ENCODE measurements around the gene RPS13.
"Not testable (repeated sequence)": the region's sequence is repeated elsewhere in the genome, so short reads cannot be mapped to it uniquely, and the experiment has no call there.

RPS13 gene

DNA sequence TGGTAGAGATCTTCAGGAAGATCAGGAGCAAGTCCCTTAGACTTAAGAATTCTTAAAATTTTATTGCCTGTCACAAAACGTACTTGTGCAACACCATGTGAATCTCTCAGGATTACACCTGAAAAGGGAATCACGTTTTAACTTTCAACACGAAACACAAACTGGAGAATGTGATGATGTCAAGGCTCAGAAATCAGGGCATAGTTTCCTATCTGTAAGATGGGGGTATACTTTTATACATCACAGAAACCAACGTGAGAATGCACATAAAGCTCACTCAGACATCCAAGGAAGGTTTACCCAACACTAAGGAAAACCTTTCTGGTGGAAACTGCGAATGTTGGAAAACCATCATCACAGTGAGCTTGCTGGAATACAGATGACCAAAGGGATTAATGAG lies 2.0 kb downstream of the RPS13 start:
- no peak for DNase-seq (ENCODE audit: low read depth, low spot score)
- TF ChIP-seq, protein P1, sequence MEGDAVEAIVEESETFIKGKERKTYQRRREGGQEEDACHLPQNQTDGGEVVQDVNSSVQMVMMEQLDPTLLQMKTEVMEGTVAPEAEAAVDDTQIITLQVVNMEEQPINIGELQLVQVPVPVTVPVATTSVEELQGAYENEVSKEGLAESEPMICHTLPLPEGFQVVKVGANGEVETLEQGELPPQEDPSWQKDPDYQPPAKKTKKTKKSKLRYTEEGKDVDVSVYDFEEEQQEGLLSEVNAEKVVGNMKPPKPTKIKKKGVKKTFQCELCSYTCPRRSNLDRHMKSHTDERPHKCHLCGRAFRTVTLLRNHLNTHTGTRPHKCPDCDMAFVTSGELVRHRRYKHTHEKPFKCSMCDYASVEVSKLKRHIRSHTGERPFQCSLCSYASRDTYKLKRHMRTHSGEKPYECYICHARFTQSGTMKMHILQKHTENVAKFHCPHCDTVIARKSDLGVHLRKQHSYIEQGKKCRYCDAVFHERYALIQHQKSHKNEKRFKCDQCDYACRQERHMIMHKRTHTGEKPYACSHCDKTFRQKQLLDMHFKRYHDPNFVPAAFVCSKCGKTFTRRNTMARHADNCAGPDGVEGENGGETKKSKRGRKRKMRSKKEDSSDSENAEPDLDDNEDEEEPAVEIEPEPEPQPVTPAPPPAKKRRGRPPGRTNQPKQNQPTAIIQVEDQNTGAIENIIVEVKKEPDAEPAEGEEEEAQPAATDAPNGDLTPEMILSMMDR (IDR thresholded peaks at IDR 0.05; ENCODE audit: insufficient read depth, low read length, missing control alignments), result no peak
- CTCF ChIA-PET, result interaction anchor here (1.6 to 2.5 kb wide), 5 partner anchors 11 to 309 kb away, joined by 4 to 15 read pairs (median 6); no protein-coding TSS in a partner anchor
- POLR2A ChIA-PET, result interaction anchor here (0.9 kb wide), 1 partner anchor 18 kb away, joined by 5 read pairs; no protein-coding TSS in a partner anchor
- peak overlapping the region; percentile 98 for H3K4me3 ChIP-seq (ENCODE audit: low read depth, low read length)

DNA sequence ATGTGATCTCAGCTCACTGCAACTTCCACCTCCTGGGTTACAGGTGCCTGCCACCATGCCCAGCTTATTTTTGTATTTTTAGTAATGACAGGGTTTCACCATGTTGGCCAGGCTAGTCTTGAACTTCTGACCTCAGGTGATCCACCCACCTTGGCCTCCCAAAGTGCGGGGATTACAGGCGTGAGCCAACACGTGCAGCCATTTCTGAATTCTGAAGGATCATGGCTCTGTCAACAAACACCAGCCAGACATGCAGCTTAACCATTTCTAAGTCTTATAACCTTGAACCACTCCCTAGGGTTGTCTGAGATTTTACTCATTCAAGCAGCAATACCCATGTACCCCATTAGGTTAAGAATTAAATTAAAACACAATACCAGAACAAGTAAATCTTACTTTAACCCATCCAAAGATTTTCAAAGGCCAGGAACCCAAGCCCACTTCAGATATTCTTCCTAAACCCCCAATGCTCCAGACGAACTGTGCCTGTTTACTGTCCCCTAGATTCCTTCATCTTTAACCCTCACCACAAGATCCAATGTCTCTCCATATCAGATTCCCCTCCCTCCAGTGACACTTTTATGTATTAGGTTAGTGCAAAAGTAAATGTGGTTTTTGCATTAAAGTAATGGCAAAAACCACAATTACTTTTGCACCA lies 4.0 kb downstream of the RPS13 start:
- H3K4me3 ChIP-seq (ENCODE audit: low read depth, low read length), result no peak overlapping the region
- TF ChIP-seq, protein P1 (IDR thresholded peaks at IDR 0.05; ENCODE audit: insufficient read depth, low read length, missing control alignments), result no peak
- ChIA-PET CTCF (no interaction called here), POLR2A (no interaction called here)
- DNase-seq (ENCODE audit: low read depth, low spot score), result no peak

DNA sequence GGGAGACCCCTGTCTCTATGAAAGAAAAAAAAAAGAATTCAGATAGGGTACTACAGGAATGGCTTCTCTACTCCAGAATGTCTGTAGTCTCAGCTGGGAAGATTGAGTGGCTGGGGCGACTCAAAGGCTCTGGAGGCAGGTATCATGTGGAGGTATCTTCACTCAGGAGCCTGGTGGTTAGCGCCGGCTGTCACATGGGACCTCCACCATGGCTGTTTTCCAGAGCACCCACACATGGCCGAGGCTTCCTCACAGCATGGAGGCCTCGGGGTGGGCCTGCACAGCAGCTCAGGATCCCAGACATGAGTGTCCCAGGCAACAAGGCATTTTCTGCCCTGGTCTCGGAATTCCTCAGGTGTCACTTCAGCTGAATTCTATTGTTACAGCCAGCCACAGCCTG lies 10.1 kb downstream of the RPS13 start:
- POLR2A ChIA-PET, result no interaction called here
- CTCF ChIA-PET, result interaction anchor here (0.6 to 8.5 kb wide), 2 partner anchors 242 to 280 kb away, joined by 3 to 196 read pairs; no protein-coding TSS in a partner anchor
- no peak overlapping the region for H3K4me3 ChIP-seq (ENCODE audit: low read depth, low read length)
- TF ChIP-seq, protein P1 (IDR thresholded peaks at IDR 0.05; ENCODE audit: insufficient read depth, low read length, missing control alignments), result no peak
- no peak for DNase-seq (ENCODE audit: low read depth, low spot score)

DNA sequence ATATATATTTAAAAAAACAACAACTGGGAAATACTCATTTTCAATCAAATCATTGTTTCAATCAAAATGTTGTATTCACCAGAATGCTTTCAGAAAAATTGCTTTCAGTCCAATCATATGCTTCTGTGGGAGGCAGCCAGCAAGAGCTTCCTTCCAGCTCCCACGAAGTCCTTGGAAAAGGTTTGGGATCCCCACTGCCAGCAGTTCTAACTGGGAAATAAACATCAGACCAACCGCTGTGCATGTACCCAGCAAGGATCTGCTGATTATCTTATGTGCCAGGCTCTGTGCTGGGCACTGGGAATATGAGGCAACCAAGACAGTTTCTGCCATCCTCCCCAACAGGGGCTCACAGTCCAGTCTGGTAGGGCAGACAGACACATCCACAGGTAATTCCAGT lies 10.8 kb downstream of the RPS13 start:
- DNase-seq (ENCODE audit: low read depth, low spot score), result no peak
- no peak overlapping the region for H3K4me3 ChIP-seq (ENCODE audit: low read depth, low read length)
- TF ChIP-seq, protein P1 (IDR thresholded peaks at IDR 0.05; ENCODE audit: insufficient read depth, low read length, missing control alignments), result no peak
- POLR2A ChIA-PET, result no interaction called here
- CTCF ChIA-PET, result interaction anchor here (8.5 kb wide), 1 partner anchor 279 kb away, joined by 196 read pairs; no protein-coding TSS in a partner anchor

DNA sequence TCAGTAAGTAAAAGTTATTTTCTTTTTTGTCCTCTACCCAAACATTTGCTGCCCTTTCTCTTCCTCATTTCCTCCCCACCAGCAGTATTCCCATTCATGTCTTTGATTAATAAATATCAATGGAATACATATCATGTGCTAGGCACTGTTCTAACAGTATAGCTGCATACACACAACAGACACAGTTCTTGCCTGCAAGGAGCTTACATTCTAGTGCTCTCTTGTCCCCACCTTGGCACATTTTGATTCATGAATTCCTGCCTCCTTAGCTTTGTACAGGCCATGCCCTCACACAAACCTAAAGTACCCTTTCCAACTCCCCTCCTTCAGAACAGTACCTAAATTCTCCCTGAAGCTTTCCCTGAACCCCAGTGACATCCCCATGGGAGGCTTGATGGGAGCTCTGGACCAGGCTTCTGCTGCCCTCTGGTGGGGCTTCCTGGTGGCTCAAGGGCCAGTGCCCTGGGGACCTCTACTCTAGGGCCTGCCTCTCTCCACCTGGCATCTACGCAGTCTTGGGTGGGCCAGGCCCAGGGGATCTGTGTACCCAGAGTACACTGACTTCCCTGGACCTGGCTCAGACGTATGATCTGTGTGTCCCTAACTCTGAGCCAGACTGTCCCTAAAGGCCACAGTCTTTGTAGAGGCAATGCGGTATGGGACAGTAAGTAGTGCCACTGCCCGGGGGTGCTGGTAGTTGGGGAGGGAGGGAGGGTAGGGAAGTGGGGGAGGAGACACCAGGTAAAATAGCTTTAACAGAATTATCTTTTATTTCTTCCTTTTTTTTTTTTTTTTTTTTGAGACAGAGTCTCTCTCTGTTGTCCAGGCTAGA lies 14.1 kb downstream of the RPS13 start:
- DNase-seq (ENCODE audit: low read depth, low spot score), result no peak
- TF ChIP-seq, protein P1 (IDR thresholded peaks at IDR 0.05; ENCODE audit: insufficient read depth, low read length, missing control alignments), result peak; percentile 81
- H3K4me3 ChIP-seq (ENCODE audit: low read depth, low read length), result no peak overlapping the region
- ChIA-PET POLR2A (interaction anchor here (1.0 kb wide), 1 partner anchor 14 kb away, joined by 5 read pairs; the partner anchor contains the start of gene RPS13), CTCF (interaction anchor here (0.6 to 8.5 kb wide), 20 partner anchors 9 to 450 kb away, joined by 3 to 196 read pairs (median 5); no protein-coding TSS in a partner anchor)

DNA sequence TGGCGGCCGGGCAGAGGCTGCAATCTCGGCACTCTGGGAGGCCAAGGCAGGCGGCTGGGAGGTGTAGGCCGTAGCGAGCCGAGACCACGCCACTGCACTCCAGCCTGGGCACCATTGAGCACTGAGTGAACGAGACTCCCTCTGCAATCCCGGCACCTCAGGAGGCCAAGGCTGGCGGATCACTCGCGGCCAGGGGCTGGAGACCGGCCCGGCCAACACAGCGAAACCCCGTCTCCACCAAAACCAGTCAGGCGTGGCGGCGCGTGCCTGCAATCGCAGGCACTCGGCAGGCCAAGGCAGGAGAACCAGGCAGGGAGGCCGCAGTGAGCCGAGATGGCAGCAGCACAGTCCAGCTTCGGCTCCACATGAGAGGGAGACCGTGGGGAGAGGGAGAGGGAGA lies 26.3 kb downstream of the RPS13 start:
- DNase-seq (ENCODE audit: low read depth, low spot score); CTCF ChIA-PET; POLR2A ChIA-PET; H3K4me3 ChIP-seq (ENCODE audit: low read depth, low read length): not testable (repeated sequence)

DNA sequence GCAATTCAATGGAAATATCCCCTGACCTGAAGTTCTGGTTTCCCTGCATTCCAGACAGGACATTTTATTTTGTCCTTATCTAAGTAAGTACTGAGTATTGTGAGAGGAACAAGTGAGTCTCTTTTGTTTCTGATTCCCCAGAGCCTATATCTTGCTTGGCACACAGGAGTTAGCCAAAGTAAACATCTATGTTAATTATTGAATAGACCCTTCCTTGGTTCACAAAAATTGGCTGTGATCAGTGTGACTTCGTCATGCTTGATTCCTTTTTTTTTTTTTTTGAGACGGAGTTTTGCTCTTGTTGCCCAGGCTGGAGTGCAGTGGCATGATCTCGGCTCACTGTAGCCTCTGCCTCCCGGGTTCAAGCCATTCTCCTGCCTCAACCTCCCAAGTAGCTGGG lies 29.0 kb downstream of the RPS13 start:
- POLR2A ChIA-PET; DNase-seq (ENCODE audit: low read depth, low spot score); H3K4me3 ChIP-seq (ENCODE audit: low read depth, low read length); CTCF ChIA-PET: not testable (repeated sequence)

Data from AG04449 (cell line).